Aortic smooth muscle cell (primary cell): Measurements from ENCODE around the gene B3GALT2. TPM values are rescaled to one million over a fixed set of nuclear protein-coding genes. Genes with fewer than 3 reads are reported as not detected.

Experiments used
- total RNA-seq: library from RNA; depleted of rRNA; stranded (reverse); fragments of >200 nt; gene quantifications from 2 replicates; pipeline ENCODE4 v1.2.3, GENCODE V29; 2014

Gene B3GALT2
- total RNA-seq, result 0.25 and 0.26 TPM in 2 replicates

GRCh38 chr1:193185901-193186731 lies at the start of gene B3GALT2:
Gene B3GALT2, minus strand, starts transcription at chr1:193186613. Its CDS starts 5,051 bp downstream, at chr1:193181562.

Other genes starting within 250 kb of the B3GALT2 start
- gene UCHL5, start 127.3 kb downstream of the B3GALT2 start, total RNA-seq, result 30.0 and 30.3 TPM in 2 replicates
- gene RO60, start 127.0 kb downstream of the B3GALT2 start, total RNA-seq, result 105 and 135 TPM in 2 replicates
- 12.4 and 15.2 TPM in 2 replicates for gene GLRX2, start 81.2 kb downstream of the B3GALT2 start, total RNA-seq
- gene CDC73, start 64.6 kb downstream of the B3GALT2 start, total RNA-seq, result 21.0 and 23.7 TPM in 2 replicates